Midbrain (tissue), 1 donor: Measurements from ENCODE around the gene LRFN2.

Experiments used
- DNase-seq: peaks from one replicate; lab custom pipeline; 2025; lab: John Stamatoyannopoulos, UW

Gene LRFN2

DNA sequence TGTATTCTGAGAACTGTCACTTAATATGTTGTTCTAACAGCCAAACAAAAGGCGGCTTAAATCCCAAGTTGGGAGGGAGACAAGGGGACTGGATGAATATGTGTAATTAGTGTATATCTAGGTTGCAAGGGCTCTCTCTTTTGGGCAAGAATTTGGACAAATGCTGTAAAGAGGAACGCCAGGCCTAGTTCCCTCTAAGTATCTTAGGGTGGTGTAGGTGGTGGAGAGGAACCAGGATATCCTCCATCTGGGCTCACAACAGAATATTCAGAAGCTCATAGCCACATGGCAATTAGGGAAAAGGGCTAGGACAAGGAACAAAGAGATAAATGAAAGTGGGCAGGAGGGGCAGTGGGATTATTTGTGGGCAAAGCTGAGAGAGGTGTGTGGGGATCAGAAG lies 149.5 kb downstream of the LRFN2 start:
- DNase-seq, result no peak

DNA sequence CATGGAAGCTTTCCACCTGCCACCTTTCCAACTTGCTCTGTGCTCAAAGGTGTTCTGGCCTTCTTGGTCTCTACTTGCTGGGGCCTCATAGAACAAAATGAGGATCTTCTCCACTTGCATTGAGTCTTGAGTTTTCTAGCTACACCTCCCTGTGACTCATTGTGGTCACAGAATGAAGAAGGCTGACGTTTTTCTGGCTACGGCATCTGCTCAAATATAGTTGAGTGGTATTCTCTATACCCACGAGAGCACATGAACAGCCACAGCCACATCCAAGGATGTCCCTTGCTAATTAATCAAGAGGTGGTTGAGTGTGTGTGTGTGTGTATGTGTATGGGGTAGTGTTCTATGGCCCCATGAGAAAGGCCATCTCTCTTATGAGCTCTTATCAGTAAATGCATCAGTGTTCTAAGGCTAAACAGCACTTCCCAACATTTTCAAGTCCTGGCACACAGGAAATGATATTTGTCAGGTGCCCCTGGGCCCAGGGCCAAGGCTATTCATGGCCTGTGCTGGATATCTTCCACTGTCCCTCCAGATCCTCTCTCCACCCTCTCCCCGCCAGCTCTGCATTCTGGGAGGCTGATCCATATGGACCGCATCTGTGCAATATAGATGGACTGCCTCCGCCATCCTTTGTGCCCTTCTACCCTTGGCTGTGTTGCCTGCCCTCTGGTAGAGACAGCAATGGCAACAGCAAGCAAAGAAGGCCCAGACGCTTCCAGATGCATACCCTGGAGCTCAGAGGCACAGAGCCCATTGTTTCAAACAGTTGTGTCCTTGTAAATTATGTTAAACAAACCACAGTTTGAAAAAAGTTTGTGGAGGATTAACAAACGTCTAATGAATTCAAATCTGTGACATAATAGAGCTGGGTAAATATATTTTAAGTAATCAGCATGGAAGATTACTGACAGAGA lies 150.2 kb downstream of the LRFN2 start:
- DNase-seq, result peak; percentile 44

DNA sequence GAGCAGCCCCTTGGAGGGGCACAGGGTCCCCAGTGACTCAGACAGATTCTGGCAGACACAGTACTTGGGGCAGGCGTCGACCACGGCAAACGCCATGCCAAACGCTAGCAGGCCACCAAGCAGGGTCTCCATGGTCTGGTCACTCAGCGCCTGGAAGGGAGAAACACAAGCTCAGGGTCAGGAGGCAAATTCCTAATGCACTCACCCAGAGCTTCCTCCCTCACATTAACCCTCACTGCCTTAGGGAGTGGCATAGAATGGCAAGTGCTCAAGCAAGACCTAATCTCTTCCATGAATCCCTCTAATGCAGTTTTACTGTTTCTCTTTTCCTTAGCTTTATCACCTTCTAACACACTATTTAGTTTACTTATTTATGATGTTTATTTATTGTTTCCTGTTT lies 154.2 kb downstream of the LRFN2 start:
- DNase-seq, result no peak

DNA sequence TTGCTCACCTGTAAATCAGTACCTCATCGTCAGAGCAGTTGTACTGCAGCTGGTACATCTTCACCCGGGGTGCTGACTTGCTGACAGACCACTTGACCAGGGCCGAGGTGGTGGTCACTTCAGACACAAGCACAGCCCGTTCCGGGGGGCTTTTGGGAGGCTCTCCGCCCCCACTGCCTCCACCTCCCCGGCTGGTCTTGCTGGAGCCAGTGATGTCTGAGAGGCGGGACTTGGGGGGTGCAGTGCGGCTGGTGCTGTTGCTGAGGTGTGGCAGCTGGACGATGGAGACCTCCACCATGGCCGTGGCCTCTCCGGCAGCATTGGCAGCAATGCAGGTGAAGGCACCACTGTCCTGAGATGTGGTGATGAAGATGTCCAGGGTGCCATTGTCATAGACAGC lies 155.5 kb downstream of the LRFN2 start:
- no peak for DNase-seq

DNA sequence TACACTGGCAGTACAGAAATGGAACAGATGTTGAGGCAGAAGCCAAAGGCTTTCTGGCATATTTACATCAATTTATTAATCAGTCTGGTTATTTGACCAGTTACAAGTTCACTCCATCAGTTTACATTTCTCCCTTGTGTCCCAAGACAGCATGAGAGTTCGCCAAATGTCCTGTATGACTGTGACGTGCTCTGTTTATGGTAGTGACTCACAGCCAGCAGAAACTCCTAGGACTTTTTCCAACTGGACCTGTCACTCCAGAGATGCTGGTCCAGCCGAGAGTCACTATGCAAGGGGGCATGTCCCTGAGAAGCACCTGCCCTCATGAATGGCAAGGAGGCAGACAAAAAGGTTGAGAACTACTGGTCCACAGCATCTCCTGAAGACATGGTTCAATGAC lies 160.0 kb downstream of the LRFN2 start:
- DNase-seq, result no peak

DNA sequence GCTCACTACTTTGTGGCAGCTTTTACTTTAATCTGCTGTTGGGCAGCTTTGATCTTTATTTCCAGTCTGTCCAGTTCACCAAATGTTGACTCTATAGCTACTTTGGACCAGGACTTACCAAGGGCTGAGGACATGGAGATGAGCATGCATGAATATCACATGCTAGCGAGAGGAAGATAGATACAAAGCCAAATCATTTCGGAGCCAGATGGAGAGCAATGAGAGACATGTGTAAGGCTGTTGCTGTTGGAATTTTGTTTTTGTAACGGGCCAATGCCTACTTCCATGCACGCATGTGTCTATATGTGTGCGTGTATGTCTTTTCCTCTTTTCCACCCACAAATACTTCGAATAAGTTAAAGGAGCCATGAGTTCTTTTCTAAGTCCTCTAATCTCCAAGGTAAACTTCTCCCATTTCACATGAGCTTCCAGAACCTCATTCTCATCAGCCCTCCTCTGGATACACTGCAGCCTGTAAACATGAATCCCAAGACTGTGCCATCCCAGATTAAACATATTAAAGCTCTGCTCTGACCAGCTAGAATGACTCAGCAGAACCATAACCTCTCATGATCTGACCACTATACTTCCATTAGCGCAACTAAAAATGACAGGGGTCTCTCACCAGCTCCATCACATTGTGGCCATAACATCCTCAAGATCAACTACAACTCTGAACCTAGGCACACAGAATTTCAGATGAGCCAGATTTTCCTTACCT lies 160.7 kb downstream of the LRFN2 start:
- no peak for DNase-seq

DNA sequence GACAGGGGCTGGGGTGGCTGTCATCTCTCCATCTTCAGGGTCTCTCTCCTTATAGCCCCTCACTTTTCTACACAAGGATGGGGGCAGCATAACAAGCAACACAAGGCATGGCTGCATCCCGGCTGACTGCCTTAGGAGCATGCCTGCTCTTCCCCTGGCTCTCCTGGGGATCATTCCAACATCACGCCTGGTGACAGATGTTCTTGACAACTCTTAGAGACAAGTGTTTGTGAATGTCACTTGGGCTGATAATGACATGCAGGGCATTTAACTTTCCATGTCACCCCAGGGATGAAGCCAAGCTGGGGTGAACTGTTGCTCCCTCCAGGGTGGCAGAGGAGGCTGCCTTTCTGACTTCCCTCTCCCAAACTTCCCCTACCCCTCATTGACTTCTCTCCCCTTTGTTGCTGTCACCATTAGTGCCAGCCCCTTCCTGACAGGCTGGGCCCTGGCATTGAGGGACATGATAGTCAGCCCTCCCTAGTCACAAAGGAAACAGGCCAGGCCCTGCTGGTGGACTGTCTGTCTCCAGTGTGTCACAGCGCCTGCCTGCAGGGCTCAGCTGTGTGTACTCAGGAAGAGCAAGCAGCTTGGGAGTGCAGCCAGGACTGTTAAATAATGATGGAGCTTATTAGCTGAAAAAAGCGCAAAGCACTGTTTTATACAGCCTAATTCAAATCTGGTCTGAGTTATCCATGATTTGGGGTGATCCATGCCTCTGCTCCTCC lies 161.8 kb downstream of the LRFN2 start:
- DNase-seq, result peak; percentile 8

DNA sequence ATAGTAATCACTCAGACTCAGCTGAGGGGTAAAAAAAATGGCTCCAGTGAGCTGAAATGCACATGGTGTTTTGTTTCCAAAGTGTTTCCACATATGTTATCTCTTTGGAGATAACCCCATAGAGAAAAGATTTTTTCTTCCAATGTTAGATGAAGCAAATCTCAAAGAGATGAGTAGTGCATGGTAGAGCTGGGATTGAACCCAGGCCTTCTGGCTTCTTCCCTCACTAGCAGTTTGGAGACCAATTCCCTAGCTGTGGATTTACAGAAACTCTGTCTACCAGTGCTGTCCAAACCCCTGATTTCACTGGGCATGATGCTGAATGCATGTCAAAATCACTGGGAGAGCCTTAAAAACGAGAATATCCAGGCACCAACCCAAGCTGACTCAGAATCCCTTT lies 165.1 kb downstream of the LRFN2 start:
- no peak for DNase-seq

DNA sequence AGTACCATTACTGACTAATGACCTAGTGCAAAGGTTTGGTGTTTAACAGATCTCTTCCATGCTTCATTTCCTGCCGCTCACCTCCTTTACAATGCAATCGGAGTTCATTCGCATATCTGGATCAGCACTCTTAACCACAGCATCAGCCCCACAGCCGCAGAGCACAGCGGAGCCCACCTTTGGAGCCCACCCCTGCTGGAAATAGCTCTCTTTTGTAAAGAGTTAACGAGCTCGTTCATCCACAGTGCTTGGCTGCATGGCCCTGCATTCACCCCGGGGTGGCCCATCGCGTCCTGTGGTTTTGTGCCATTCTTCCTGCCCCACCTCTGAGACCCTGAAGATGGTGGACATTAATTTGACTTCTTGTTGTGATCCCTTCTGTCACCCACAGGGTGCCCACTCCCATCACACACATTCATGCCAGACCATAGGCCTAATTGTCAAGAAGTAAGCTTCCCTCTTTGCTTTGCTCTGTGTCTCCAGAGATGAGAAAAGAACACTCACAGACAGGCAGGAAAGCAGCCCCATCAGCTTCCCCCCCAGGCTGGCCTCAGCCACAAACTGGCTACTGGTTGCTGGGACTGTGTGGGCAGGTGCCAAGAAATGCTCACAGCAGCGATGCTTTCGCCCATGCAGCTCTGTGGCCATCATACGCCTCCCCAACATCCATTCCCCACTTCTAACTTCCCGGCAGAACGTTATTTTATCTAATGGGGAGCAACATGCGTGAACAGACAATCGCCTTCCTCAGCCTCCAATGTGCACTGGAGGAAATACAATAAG lies 167.0 kb downstream of the LRFN2 start:
- DNase-seq, result no peak

DNA sequence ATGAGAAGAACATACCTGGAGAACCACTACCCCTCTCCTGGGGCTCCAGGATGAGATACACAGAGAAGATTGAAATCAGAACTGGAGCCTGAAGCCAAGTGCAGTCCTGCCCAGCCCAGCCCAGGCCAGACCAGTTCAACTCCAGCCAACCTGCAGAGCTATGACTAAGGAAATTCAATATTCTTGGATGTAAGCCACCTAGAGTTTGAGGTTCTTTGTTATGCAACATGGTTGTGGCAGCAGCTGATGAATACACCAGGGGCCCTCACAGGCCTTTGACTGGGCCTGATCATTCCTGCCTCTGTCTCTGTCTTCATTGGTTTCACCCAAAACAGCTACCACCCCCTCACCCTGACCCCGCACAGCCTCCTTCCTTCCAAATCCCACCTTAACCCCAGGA lies 167.8 kb downstream of the LRFN2 start:
- DNase-seq, result no peak

DNA sequence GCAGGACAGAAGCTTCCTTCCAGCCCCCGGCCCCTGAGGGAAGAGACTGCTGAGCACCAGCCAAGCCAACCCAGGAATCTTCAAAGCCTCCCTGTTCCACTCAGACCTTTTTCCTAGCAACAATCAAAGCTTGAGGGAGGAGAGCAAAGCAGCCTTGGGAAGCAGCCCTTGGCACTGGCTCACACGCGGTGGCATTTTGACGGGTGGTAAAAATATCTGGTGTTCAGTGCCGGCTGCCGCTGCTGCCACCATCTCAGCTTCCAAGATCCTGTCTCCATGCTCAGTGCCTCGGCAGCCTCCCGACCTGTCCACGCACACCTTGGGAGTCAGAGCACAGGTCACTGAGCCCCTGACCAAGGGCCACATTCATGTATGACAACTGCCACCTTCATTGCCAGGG lies 170.1 kb downstream of the LRFN2 start:
- DNase-seq, result no peak

DNA sequence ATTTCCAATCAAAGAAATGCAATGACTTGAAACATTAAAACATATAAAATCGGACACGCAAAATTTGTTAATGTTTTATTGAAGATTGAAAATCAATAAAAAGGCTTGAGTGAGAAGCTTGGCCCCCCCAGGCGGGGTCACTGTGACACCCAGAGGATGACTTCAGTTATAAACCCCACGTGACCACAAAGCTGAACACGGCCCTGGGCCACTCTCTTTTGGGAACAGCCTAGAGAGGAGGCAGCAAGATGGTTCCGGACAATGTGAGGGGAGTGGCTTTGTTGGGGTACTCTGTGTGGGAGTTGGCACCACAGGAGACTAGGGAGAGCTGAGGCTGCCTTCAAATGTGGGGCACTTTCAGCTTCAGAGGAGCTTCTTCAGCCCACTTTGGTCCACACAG lies 172.5 kb downstream of the LRFN2 start:
- DNase-seq, result no peak

DNA sequence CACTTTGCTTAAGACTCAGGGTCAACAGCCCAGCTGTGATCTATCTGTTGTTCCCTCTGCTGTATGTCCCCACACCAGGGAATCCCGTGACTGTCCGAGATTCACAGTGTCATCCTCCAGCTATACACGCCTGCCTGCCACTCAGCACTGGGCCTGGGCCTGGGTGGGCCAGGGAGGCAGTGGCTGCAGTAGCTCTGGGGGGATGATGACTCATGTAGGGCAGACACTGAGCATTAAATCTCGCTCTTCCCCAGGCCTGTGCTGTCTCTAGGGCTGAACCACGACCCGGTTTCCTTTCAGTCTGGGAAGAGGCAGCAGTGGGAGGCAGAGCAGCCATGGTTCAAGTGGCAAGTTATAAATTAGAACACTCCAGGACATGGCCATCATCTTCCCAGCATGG lies 173.9 kb downstream of the LRFN2 start:
- DNase-seq, result no peak

DNA sequence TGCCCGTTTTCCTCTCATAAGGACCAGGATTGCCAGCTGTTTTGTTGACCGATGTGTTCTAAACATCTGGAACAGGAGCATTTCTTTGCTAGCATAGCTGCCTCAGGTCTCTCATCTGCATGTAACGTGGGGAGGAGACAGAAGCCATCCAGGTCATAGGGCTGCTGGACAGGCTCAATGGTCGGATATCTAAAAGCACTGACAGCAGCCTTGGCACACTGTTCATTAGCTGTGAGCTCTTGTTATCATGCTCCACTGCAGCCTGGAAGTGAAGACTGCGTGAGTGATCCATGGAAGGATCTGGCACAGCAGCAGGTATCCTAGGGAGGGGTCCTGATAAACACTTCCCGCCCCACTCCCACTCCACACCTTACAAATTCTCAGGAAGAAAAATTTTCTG lies 175.3 kb downstream of the LRFN2 start:
- DNase-seq, result no peak

DNA sequence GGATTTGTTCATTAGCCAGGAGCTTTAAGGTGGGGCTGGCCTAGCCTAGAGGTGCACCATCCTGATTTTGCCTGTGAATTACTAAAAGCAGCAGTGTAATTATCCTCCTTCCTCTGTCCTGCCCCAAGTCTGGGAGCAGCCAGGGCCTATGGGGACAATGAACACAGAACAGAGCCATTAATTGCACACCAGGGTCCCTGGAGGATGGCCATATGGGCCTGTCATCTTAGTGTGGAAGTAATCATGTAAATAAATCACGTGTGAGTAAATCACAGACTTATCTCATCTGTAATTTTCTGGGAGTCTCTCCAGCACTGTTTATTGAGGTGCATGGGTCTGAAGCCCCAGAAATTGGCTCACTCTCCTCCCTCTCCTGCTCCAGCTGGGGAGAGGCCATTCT lies 176.3 kb downstream of the LRFN2 start:
- DNase-seq, result no peak

DNA sequence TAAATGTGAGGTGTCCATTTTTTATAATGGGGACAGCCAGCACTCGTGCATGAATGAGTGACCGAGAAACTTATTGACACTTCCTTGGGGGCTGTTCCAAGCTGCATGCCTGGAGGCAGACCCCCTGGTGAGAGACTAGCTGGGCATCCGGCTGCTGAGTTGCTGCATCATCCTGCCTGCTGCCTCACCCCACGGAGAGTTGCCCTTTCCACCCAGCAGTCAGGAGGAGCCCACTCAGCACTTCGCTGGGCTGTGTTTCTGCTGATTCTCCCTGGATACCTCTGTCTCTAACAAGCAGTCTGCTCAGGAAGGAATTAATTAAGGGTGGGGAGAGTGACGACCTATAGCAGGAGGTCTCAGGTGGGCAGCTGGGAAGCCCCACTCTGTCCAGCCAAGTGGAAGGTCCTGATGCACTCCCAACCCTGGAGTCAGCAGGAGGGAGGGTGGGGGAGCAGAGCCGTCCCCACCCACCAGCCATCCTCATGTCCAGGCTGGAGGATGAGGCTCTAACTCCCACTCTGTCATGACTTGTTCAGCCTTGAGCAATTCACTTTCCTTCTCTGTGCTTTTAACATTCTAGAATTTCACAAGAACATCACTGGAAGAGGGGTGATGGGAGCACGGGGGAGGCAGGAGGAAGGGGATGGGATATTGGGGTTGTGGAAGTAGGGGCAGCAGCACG lies 177.3 kb downstream of the LRFN2 start:
- DNase-seq, result no peak

DNA sequence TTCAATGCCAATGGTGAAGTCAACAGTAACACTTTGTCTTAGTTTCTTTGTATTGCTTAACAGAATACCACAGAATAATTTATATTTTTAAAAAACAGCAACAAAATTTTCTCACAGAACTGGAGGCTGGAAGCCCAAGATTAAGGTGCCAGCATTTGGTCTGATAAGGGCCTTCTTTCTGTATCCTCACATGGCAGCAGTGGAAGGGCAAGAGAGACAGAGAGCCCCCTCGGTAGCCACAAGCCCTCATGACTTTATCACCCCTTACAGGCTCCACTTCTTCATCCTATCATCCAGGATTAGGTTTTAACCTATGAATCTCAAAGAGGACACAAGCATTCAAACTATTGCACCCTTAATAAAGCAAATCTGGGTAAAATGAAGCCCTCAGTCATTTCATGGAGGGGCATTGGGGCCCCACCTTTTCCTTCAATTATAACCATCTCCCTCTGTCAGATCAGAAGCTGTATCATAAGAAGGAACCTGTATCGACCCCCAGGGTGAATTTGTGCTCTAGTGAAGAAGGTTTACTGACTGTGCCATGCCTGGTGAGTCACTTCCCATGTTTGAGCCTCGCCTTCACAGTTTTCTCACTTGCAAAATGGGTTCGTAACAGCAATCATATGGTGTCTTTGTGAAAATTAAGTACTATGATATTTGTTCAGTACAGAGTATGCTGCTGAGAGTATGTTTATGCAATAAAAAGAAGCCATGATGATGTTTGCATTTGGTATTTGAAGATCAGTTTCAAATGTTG lies 178.2 kb downstream of the LRFN2 start:
- no peak for DNase-seq

DNA sequence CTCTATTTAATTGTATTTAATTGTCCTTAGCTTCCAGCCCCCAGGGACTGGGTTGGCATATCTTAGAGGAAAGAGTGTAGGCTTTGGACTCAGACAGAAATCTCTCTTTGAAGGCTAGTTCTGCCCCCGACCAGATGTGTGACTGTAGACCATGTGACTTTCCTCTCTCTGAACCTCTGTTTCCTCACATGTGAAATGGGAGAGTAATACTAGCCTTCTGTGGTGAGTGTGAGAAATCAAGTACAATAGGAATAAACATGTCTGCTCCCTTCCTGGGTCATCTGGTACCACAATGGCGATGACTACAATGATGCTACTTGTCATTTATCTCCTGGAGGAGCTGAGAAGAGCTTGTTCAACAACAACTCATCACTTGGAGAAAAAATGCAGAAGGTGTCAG lies 179.9 kb downstream of the LRFN2 start:
- no peak for DNase-seq

DNA sequence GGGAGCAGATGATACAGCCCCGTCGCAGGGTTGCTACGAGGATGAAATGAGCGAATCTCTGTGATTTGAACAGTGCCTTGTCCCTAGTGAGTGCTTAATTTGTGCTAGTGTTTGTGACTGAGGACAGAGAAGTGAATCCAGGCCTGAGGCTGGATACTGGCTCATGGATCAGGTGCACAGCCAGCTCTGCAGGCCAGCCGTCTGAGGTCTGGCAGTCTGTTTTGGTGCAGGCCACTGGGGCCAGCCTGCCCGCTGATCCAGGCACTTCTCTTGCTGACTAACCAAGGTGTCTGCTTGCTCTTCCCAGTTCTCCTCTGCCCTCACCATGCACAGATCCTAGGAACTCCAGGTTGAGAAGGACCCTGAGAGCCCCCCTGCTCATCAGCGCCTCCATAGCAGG lies 181.0 kb downstream of the LRFN2 start:
- no peak for DNase-seq

DNA sequence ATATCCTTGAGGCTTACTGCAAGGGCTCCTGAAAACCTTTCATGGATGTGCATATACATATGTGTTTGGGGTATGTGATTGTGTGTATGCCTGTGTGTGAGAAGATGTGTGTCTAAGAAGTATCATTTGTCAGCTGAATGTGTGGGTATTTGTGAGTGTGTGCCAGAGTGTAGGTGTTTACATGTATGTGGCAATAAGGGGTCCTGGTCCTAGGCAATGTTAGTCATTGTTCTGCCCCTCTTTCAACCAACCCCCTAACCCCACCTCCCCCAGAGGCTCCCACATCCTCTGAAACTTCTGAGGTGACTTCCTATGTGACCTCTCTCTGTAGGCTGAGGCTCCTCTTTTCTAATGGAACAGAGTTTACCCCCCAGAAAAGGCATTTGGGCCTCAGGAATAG lies 186.4 kb downstream of the LRFN2 start:
- no peak for DNase-seq
